ENCODE results near the gene FRS2.

Gene FRS2

DNA sequence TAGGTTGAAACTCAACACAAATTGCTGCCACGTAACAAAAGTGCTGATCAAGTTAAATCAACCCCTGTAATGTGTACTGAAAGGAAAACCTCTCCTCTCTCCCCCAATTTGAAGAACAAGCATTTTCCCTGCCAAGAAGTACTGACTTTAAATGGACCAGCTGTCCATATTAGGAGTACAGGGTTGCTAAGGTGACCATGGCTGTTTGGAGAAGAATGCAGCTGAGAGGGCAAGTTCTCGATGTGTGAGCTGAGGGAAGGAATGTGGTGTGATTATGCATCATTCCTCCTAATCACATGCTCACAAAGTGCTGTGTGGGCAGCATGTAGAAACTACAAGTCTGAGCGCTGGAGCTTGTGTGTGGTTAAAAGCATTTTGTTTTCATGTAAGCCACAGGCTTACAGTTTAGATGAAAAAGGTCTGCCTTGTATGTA is 64.2 kb downstream of the FRS2 start:
- DNase-seq = no peak

DNA sequence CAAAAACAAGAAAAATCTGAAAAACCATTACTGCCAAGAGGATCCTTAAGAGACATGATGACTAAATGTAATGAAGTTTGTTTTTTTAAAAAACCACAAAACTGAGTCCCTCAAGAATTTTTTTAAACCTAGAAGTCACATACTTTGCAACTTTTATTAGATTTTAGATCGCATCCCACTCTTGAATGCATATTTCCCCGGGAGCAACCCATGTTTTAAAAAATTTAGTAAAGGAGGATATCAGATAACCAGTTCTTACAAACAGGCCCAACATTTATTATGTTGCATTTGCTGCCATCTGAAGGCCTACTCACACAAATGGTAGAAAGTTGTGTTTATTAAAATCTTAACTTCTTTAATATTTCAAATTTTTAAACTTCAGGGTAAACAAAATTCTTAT is 70.8 kb downstream of the FRS2 start:
- DNase-seq = no peak

DNA sequence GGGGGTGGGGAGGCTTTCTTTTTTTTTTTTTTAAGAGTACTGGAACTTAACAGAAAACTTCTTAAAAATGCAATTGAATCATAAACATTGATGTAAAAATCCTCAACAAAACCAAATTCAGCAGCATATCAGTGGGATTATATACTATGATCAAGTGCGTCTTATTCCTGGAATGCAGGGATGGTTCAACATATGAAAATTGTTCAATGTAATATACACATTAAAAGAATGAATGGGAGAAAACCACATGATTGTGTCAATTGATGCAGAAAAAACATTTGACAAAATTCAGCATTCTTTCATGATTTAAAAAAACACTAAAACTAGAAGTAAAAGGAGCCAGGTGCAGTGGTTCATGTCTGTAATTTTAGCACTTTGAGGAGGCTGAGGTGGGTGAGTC is 73.9 kb downstream of the FRS2 start:
- DNase-seq = no peak

DNA sequence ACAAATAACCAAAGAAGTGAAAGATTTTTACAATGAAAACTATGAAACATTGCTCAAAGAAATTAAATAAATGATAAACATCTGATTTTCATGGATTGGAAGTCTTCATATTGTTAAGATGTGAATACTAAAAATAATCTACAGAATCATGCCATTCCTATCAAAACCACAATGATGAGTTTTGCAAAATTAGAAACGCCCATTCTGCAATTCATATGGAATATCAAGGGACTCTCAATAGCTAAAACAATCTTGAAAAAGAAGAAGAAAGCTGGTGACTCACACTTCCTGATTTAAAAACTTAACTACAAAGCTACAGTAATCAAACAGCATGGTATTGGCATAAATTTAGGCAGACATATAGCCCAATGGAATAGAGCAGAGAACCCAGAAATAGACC is 74.9 kb downstream of the FRS2 start:
- DNase-seq = no peak

DNA sequence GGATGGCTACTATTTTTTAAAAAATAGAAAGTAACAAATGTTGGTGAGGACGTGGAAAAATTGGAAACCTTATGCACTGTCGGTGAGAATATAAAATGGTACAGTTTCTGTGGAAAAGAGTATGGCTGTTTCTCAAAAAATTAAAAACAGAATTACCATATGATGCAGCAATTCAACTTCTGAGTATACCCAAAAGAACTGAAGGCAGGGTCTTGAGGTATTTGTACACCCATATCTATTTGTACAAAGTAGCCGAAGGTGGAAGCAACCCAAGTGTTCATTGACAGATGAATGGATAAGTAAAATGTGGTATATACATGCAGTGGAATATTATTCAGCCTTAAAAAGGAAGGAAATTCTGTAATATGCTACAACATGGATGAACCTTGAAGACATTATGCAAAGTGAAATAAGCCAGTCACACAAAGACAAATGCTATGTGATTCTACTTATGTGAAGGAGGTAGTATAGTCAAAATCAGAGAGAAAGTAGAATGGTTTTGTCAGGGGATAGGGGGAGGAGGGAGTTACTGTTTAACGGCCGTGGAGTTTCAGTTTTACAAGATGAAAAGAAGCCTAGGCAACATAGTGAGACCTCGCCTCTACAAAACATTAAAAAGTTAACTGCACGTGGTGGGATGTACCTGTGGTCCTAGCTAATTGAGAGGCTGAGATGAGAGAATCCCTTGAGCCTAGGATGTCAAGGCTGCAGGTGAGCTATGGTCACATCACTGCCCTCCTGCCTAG is 76.7 kb downstream of the FRS2 start:
- DNase-seq = no peak

DNA sequence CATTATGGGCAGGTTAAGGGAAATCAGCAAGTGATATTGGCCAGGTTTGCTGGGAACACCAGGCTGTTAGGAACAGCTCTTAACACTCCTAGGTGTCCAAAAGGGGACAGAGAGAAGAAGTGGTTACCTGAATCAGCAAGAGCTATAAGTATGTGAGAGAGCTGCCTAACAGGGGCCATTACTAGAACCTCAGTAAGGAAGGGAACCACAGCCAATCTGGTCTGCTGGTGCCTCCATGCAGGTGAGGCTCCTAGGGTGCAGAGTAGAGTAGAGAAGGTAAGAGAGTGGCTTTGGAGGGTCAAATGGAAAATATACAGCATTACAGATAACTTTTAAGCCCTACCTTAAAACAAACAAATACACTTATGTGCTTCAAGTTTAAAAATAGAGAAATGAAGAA is 78.5 kb downstream of the FRS2 start:
- DNase-seq = no peak

DNA sequence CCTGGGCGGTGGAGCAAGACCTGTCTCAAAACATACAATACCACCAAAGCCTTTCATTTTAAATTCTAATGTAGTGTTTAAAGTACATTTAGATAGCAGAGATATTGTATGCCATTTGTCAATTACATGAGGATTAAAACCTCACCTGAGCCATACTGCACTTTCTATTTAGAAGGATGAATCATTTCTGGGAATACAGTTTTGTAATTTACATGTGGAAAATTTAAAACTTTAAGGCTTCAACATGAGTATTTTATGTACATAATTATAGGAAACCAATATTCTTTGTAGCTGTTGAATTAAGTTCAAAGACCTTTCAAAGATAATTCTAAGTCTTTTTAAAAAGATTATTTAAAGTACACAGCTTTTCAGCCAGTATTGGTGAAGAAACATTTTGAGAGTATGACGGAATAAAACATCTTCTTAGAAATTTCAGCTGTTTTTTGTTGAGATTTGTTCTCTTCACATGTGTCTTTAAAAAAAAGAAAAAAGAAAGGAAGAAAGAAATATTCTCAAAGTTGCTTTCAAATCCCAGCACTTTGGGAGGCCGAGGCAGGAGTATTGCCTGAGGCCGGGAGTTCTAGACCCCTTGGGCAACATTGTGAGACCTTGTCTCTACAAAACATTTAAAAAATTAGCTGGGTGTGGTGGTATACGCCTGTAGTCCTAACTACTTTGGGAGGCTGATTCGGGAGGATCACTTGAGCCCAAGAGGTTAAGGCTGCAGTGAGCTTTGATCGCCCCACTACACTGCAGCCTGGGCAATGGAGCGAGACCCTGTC is 80.6 kb downstream of the FRS2 start:
- DNase-seq = no peak

DNA sequence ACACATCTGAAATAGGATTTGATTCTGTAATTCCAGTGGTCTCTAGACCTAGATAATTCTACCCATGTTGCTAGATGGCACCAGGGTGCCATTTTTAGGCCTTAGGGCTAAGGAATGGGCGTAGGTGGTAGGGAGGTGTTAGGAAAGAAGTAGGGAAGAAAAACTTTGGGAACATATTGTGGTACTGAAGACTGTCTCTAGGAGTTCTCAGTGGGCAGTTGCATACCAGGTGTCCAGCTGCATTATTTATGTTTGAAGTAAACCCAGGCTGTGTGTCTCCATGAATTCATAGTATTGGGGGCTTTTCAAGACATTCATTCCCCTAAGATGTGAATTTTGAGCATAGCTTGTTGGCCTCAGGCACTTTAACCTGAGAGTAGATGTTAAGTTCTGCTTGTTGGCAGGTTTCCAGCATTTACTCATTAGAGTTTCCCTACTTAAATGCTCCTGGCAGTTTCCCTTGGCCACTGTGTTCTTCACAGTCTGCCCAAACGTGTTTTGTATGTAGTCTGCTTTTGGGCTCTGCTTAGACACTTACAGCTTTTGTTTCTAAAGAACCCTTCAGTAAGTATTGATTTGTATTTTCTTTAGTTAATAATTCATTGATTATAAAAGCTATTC is 83.5 kb downstream of the FRS2 start:
- peak; percentile 50 for DNase-seq

DNA sequence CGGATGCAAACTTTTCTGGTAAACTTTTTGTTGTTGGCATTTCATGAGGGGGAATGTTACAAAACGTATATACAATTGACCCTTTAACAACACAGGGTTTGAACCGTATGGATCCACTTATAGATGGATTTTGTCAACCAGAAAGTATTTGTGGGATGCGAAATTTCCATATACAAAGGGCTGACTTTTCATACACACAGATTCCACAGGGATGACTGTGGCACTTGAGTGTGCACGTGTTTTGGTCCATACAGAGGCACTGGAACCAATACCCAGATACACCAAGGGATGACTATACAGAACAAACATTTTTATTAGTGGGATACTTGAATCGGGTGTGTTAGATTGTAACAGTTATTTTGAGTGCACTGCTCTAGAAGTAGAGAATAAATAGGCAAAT is 85.3 kb downstream of the FRS2 start:
- no peak for DNase-seq

DNA sequence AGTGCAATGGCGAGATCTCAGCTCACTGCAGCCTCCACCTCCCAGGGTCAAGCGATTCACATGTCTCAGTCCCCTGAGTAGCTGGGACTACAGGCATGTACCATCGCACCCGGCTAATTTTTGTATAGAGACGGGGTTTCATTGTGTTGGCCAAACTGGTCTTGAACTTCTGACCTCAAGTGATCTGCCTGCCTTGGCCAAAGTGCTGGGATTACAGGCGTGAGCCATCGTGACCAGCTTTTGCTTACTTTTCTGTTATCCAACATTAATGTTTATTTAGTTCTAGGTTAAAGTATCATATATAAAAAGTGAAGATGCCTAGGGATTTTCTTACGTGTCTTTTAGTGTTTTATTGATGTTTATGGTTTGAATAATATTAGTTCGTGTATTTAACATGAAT is 86.2 kb downstream of the FRS2 start:
- DNase-seq = no peak

DNA sequence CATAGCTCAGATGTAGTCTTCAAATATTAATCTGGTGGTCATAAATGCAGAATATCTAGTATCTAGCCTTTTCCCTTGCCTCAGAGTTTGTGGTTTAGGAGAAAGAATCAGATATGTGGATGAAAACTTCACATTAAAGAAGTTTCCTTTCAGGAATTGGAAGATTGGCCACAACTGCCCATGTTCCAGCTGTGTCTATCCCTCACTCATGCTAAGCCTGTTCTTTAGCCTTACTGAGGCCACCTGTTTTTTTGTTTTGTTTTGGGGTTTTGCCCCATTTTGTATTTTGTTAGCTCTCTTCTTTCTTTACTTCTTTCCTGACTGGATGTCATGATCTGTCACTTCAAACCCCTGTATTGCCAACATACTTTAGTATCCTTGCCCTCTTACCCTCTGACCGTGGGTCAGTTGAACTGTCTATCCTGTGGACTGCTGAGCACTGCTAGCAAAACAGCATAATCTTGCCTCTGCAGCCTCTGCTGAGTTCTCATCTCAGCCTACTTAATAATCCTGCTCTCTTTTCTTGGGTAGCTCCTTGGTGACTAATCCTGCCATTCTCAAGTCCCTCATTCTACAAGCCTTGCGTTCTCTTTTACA is 93.1 kb downstream of the FRS2 start:
- no peak for DNase-seq

DNA sequence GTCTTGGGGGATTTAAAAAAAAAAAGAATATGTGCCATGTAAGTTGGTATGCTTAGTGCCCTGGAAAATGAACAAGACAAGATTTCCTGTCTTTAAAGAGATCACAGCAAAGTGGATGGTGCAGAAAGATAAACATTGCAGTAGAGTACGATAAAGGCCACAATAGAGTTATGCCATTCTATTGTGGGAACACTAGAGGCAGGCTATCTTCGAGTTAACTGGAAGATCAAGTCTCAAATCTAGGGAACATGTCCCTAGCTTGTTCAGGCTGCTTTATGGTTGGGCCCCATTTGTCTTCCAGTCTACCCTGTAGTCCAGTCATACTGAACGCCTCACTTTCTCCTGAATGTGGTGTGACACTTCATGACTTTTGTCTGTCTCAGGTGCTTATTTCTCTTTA is 96.4 kb downstream of the FRS2 start:
- no peak for DNase-seq

DNA sequence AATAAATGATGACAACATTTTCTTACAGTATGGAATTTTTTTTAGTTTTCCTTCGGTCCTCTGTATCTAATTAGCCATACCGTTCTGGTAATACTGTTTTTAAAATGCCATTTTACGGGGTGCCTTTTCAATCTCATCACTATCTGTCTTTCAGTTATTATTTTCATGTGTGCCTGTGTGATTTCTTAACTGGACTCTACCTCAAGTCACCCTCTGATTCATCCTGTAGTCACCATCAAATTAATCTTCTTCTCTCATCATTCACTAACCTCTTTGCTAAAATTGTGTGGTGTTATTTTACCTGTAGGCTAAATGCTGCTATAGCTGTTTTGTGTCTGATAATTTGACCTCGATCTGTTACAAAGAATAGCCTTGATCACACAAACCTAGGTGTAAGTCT is 99.0 kb downstream of the FRS2 start:
- no peak for DNase-seq

DNA sequence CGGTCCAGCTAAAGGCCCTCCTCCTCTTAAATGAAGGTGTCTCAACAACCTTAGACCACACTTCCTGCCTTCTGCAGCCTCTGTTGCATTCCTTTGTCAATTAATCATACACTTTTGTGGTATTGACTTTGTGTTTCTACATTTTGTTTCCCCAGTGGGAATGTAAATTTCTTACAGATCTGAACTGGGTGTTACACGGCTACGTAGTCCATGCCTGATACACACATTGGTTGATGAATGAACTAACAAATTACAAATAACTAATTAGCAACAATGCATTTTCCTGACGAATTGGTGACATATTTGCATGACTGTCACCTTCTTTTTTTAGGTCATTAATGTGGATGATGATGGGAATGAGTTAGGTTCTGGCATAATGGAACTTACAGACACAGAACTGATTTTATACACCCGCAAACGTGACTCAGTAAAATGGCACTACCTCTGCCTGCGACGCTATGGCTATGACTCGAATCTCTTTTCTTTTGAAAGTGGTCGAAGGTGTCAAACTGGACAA is 99.9 kb downstream of the FRS2 start:
- DNase-seq = no peak

DNA sequence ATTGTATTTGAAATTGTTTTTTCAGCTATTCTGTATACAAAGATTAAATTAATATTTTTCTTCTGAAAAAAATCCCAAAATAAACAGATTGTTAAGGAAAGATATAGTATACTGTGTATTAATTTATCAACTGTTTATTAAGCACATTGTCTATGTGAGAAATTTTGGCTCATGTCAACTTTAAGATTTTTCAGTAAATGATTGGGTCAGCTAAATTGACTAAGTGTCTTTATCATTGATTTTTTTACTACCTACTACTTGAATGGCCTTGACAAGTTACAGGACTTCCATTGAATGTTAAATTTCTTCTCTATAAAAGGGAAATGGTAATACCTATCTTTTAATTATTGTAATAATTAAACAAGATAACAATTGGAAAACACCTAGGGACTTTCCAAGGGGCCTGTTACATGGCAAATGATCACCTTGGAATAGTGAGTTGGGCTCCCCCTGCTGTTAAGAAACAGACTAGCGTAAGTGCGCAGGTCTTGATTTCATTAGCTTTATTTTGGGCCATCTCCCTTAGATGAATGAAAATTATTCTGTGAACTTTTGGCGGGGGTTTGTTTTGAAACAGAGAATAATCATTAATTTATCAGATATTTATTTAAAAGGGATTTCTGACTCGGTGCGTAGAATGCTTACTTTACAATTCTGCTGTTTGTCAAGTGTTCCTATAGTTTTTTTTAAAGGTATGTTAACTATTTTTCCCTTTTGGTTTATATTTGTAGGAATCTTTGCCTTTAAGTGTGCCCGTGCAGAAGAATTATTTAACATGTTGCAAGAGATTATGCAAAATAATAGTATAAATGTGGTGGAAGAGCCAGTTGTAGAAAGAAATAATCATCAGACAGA is 100.6 kb downstream of the FRS2 start:
- DNase-seq = peak; percentile 65

DNA sequence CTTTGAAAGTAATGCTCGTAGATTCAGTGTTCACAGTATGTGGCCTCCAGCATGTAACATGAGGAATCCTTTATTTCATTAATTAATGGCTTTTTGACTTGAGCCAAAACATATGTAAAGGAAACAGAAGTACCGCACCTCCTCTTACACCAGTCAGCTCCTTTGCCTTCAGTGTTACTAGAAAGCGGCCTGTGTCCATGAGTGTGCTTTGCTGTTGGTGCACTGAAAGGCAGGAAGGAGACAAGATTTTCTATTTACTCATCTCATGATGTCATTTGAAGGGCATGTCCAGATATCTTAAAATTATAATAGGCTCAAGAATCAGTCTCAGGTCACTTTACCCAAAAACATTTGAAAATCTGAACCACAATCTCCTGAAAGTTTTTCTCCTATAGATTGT is 105.2 kb downstream of the FRS2 start:
- no peak for DNase-seq

DNA sequence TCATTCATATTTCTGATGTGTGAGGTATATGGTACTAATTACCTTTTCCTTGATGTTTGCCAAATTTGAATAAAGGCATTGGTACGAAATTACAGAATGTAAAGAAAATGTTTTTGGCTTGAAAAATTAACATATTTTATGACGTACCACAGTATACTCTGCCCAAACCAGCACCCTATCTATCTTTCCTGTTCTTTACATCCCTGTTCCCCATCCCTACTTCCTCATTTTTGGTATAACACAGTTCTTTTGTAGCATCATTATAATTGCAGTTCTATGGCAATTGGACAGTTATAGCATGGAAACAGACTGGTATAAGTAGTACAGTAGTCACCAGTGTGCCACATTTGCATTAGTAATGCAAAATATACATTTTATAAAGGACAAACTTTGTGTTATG is 108.1 kb downstream of the FRS2 start:
- DNase-seq = no peak

DNA sequence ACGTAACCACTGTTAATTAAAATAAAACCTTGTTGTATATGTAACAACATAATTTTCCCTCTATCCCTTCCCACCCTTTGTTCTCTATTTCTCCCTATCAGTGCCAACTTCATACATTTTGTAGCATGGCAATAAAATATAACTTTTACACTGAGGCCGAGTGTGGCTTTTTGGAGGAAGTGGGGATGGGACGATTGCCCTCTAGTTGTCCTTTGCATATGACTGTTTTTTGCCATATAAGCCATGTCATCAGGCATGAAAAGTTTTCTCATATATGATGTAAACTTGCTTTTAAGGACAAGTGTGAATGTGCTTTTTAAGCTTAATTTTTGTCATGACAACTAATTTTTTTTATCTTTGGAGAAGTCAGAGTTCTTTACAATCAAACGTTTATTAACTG is 108.8 kb downstream of the FRS2 start:
- no peak for DNase-seq

DNA sequence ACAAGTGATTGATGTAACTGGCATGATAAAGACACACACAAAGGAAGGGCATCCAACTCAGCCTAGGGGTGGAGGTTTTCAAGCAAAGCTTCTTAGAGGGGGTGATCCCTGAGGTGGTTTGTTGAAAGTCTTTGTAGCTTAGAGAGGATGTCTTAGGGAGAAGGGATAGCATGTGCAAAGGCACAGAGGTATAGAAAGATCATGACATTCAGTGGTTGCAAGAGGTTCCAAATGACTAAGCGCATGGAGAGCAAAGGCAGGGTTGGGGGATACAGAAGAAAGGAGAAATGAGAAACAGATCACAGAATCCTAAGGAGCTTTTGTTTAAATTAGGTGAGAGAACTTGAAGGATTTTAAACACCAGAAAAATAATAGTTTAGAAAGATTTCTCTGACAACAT is 109.9 kb downstream of the FRS2 start:
- DNase-seq = no peak

DNA sequence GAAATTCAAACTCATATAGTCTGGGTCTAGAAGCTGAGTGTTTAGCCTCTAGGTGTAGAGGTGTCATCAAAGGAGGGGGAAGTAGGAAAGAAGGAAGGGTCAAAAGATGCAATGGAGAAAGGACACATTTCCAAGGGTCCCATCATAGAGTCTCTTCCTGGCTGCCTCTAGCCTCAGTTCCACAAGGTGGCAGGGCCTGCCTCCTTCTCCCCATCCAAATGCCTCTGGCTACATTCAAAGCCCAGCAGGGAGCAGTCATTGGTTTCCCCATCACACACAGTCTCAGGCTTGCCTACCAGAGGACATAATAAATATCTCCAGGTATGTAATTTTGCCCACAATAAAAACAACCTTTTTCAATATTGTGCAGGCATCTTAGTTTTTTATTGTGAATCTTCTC is 113.0 kb downstream of the FRS2 start:
- peak; percentile 45 for DNase-seq

DNA sequence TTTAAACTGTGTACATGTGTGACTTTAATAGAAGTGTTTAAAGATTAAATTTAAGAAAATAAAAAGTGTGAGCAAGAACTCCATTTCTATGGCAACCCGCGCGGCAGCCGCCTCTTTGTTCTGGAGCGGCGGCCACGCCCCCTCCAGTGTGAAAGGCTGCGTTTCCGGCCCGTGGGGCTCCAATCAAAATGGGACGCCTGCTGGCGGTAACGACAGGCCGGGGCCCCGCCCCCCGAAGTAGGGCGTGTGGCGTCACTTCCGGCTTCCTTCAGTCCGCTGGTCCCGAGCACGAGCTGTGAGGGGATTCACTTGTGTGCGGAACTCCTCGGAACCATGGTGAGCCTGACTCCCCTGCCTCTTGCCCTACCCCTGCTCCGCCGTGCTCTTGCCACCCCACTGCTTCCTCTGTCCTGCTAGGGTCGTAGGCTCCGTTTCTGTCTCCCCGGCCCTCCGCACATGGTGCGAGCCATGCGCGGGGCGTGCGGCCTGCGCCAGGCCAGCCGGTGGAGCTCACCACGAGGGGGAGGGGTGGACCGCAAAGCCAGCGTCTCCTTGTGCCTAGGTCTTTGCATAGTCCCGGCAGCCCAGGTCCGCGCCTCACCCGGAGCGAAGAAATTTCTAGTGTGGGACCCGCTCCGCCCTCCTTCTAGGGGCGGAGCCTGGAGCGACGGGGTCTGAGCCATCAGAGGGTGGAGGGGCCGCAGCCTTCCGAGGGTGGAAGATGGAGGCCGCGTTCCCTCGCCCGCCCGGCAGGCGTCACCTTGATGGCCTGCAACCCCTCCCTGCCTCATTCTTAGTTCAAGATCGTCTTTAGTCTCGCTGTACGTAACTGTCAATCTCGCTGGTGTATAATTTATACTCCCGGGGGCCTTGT is 115.2 kb downstream of the FRS2 start, which contains the start of gene CCT2:
Gene CCT2, plus strand, starts transcription at position 271 of the 874 bp plus-strand sequence. Its CDS starts 63 bp downstream, at position 334.
- DNase-seq = peak; percentile 98

All from NCI-H345 (cell line).